GM19452 (cell line): ENCODE results near the gene GHSR.

Source experiments
- ATAC-seq: cut with Tn5 transposase; IDR thresholded peaks from one replicate; pipeline ENCODE4 v1.9.1; 2021; ENCODE audit not compliant: unreplicated experiment

The GHSR gene

DNA sequence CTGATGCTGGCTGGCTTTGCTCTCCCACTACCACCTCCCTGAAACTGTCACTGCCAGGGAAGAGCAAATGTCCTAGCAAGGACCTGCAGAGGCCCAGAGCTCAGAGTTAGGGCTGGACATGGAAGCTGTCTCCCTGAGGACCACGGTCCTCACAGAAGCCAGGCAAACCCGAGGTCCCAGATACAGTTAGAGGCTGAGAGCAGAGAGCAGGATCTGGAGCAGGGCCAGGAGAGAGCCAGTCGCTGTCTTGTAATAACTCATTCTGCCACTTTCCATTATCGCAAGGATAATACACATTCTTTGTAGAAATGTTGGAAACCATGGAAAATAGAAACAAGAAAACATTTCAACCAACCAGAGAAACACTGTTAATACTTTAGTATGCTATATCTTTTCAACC is 10.1 kb downstream of the GHSR start:
- ATAC-seq, result no peak

DNA sequence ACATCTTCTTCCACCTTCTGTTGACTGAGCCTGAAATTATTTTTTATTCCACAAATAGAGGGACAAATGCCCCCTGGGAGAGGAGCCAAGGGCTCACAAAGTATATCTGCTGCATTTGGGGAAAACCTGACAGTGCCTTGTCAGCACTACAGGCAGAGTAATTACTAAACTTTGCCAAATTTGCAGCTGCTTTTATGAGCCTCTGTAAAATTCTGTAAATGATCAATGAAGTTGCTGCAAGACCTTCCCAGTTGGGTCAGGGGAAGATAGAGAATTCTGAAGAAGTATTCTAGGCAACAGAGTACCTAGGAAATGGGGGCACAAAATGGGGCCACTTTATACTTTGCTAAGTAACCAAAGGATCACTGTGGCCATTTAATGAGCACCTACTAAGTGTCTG is 10.5 kb downstream of the GHSR start:
- ATAC-seq, result no peak

DNA sequence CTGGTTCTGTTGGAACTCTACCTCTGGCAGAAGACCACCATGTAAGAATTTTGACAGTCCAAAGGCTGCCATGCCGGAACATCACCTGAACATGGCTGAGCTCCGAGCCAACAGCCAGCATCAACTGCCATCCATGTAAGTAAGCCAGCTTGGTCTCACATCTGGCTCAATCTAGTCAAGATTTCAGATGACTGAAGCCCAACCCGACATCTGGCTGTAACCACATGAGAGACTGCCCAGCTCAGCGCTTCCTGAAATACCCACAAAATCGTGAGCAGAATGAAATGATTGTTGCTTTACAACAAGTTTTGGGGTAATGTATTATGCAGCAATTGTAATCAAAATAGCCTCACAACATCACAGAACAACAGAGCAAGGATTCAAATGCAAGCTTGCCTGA is 32.9 kb downstream of the GHSR start:
- no peak for ATAC-seq

DNA sequence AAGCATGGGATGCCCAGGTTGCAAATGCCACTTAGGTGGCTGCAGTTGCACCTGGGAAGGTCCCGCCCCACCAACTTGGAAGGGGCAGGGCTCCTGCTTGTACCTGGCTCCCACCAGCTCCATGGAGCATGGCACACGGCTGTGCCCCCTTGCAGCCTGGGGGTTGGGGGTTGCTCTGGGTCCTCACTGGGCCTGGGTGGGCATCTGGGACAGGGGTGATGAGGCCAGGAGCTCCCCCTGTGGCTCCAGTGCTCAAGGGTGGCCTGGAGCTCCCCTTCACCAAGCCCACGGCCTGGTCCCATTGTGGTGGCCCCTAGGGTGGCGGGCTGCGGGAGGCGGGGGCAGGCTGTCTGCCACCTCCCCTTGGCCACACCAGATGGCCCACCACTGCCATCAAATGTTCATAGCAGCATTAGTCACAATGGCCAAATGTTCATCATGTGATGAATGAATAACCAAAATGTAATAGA is 36.7 kb downstream of the GHSR start:
- ATAC-seq, result no peak

DNA sequence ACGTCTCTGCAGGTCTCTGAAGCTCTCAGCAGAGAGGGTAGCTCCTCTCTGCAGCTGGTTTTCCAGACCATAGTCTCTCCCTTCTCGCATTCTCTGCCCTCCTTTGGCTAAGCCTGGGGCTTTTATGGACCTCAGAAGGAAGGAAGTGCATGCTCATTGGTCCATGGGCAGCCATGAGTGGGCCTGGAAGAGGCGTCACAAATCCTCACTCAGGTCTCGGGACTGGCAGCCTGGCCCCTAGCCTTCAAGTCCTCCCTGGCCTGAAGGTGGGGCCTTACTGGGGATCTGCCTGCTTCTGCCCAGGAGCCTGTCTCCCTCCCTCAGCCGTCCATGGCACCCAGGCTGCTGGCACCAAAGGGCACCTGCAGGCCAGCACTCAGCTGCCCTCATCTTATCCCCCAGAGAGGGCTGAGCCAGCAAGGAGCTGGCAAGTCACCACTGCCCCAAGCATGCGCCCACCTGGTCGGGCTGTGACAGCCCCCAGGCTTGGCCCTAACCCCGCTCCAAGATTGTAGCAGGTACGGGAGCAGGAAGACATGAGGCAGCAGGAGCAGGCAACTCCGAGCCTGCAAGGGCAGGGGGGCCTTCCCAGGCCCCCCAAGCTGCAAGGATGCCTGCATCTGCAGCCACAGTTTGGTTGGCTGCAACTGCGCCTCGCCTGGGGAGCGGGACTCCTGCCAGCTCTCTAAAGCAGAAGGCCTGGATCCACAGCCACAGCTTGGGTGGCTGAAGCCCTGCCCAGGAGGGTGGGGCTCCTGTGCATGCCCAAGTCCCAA is 37.4 kb downstream of the GHSR start:
- no peak for ATAC-seq

DNA sequence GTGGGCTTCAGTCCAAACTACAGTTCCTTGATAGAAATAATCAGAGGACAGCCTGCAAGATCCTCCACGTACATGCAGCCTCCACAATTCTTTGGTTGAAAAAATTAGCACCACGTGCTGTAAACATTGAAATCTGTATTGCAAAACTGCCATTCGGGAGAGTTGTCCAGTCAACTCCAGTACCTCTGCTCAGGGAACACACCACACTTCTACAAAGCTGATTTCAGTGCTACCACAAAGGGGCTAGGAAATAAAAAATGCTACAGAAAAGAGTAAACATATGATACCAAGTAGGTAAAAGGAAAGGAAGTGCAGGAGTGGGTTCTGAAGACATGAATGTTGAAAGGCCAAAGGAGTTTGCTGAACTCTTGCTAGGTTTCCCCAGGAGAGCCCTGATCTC is 40.4 kb downstream of the GHSR start:
- ATAC-seq, result no peak

DNA sequence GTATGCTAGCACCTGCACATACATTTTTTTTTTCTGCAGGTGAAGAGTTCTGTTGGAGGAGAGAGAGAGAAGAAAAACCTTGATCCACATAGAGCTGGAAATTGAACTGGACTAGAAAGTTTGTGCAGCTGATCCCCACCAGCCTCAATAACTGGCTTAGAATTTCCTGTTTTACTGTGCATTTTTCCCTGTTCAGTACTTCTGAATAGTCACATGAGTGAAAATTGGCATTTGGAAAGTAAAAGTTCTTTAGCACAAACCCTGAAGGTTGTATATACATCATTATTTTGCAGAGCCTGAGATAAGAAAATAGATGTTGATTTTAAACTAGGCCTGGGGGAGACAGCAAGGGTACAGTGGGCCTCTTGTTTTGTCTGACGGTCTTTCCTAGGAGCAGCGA is 42.3 kb downstream of the GHSR start:
- ATAC-seq, result no peak

DNA sequence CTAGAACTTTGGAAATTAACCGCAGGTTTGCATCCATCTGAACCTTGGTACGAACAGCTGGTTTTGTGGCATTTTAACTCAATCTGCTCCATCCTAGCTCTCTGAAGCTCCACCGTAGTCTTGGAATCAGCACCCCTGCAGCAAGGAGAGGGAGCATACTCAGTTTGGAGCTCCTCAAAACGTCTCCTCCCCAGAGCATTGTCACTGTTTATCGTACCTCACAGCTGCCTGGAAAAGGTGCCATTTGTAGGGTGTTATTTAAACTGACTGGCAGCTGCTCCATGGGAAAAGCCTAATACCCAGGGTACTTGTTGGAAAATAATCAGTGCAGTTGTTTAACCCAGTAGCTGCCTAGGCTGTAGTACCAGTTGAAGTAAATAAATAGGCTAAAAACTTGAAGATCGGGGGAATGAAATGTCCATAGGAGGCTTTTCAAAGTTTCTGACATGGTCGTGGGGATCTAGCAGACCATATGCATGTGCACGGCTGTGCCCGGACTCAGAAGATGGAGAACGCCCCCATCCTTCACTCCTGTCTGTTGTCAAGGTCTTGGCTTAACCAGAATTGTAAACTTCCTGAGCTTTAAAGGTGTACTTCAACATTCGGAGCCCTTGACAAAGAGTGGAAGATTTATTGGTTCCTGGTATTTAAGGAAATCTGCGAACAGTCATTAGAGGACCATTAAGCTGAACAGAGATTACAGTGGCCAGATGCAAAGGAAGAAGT is 43.9 kb downstream of the GHSR start:
- no peak for ATAC-seq

DNA sequence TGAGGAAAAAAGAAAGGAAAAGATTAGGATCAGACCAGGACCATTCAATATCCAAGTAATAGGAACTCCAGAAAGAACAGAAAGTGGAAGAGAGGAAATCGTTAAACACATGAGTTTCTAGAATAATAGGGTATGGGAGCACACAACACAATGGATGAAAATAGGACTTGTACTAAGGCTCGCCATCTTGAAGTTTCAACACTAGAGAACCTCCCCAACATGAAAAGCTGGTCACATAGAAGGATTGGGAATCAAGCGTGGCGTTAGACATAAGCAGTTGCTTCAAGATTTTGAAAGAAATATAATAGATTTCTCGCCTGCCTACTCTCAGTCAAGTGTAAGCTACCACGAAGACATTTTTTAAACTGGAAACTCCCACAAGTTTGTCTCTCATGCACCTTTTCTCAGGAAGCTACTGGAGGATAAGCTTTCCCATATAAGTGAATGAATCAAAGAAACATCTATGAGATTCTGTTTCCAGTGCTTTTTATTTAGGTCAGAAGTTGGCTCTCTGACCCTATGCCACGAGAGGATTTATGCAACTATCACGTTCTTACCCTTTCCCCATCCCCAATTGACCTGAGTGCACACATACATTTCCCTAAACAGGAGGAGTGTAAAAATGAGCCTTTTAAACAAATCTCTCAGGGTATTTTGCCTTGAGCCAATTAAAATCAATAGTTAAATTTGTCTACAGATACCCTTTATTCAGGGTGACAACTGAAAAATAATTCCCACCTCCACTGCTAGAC is 45.2 kb downstream of the GHSR start:
- no peak for ATAC-seq

DNA sequence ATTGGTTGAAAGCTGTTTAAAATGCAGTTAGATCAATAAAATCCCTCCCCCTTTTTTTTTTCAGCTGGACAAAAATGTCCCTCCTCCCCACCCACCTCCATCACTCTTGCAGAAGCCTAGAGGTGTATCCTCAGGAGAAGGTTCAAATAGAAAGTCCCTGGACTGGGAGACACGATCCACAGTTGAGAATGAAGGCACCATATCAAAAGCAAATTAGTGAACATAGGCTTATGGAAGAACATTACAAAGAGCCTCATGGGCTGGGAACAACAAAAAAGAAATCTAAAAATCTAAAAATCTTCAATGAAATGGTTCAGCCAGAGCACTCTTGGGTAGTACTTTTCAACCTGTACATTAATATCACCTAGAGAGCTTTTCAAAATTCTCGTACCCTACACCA is 46.2 kb downstream of the GHSR start:
- no peak for ATAC-seq

DNA sequence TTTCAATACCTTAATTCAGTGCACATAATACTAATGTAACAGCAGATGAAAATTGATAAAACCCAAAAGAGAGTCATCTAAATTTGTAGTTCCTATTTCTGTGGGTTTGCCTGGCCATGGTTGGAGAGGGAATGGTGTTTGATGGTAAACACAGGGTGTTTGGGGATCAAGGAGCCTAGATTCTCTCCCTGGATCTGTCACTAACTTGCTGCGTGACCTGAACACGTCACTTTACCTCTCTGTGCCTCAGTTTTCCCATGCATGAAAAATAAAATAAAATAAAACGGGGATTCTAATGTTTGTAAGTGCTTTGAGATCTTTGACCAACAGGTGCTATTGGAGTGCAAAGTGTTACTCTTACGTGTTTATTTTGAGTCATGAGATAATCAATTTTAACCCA is 49.8 kb downstream of the GHSR start:
- no peak for ATAC-seq

DNA sequence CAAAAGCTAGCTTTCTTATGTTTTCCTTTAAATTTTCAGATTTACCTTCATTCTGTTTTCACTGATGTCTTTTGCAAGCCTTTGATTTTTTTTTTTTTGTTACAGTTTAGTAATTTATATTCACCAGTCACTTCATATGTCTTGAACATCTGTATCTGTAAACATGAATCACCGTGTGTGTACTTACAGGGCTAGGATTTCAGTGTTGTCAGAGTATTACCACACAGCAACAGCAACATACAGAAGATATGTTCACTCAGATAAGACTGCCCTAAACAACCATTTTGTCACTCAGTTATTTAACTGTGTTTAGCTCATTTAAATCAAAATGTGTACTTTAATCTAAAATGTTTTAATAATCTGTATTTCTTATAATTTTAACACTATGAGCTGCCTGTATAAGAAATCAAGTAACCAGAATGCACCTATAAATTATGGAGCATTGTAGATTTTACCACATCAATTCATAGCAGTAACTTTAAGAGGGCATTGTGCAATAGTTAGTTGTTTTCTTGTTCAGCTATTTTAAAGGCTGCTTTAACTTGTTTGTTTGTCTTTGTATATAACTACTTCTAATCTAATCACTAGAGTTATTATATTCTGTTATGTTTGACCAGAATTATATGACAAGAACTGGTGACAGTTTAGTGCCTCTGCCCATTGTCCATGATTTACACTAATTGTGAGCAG is 50.4 kb downstream of the GHSR start:
- no peak for ATAC-seq

DNA sequence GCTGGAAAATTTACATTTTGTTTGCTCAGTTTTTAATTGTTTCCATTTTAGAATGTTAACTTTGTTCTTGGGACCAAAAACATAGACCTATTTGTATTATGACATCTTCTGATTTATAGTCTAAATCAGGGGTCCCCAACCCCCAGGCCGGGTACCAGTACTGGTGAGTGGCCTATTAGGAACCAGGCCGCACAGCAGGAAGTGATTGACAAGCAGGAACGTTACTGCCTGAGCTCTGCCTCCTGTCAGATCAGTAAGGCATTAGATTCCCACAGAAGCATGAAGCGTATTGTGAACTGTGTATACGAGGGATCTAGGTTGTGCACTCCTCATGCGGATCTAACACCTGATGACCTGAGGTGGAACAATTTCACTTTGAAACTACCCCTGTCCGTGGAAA is 51.9 kb downstream of the GHSR start:
- no peak for ATAC-seq

DNA sequence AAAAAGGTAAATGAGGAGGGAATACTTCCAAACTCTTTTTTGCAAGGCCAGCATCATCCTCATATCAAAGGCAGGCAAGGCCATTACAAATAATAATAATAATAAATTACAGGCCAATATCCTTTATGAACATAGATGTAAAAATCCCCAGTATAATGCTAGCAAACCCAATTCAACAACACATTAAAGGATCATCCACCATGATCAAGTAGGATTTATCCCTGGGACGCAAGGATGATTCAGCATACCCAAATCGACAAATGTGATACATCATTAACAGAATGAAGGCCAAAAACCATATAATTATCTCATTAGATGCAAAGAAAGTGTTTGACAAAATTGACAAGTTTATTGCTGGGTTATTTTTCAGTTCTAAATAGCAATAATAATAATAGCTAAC is 53.6 kb downstream of the GHSR start:
- ATAC-seq, result no peak
